K562 (cell line): ENCODE data around the gene RGMA. TPM values are rescaled to one million over a fixed set of nuclear protein-coding genes. Genes with fewer than 3 reads are reported as not detected.

Experiments used
- HDAC8 ChIP-seq: fragments of 450-650 bp; IDR thresholded peaks from 2 replicates; pipeline ENCODE4 v1.6.1; 2016; ENCODE audit warnings: mild to moderate bottlenecking, missing genetic modification characterization, moderate library complexity, missing compliant biosample characterization
- HMGXB4 ChIP-seq: sonication (generic); formaldehyde crosslinking; IDR thresholded peaks from 2 replicates; pipeline ENCODE4 v1.8.1; 2023; ENCODE audit warnings: mild to moderate bottlenecking, missing genetic modification reagents
- STAT6 ChIP-seq: sonication (generic); formaldehyde crosslinking; IDR thresholded peaks from 2 replicates; pipeline ENCODE4 v1.8.1; 2023; ENCODE audit warnings: mild to moderate bottlenecking, missing genetic modification reagents
- TSC22D4 ChIP-seq: fragments of 450-650 bp; IDR thresholded peaks from 2 replicates; pipeline ENCODE4 v1.6.1; 2016; ENCODE audit warnings: missing genetic modification characterization, missing biosample characterization, control low read depth
- ZBTB1 ChIP-seq: sonication (generic); formaldehyde crosslinking; IDR thresholded peaks from 2 replicates; pipeline ENCODE4 v1.8.1; 2023; ENCODE audit warnings: missing genetic modification reagents, low read depth, mild to moderate bottlenecking, borderline replicate concordance
- ZNF140 ChIP-seq: fragments of 250-450 bp; sonication (Bioruptor Pico); IDR thresholded peaks from 2 replicates; pipeline ENCODE4 v1.8.0; 2021; ENCODE audit warnings: moderate library complexity, mild to moderate bottlenecking, inconsistent platforms
- ZNF184 ChIP-seq: sonication (generic); formaldehyde crosslinking; IDR thresholded peaks from 2 replicates; pipeline ENCODE4 v1.5.0; 2020; ENCODE audit warnings: missing genetic modification reagents
- polyA plus RNA-seq, 8 experiments: library from polyadenylated mRNA; depleted of rRNA in 4 of 8; stranded (reverse) in 5 of 8; unstranded in 3 of 8; fragments of >200 nt; fragmentation: Nextera tagmentation in 2 of 8; fragmentation: Illumina TruSeq in 1 of 8; extraction: Ambion mirVana in 2 of 8; extraction: Trizol in 1 of 8; gene quantifications; 2 replicates each; pipeline versions ENCODE4 v1.2.1 to v1.2.3, GENCODE V29; 2011 to 2014; ENCODE audit warnings: inconsistent platforms in 1 of 8, missing spikeins in 1 of 8
- total RNA-seq, 7 experiments: library from RNA; depleted of rRNA in 6 of 7; stranded (reverse); fragments of >200 nt in 6 of 7; fragmentation: Illumina TruSeq in 2 of 7; extraction: Trizol in 2 of 7; gene quantifications; 2 replicates each; pipeline versions ENCODE4 v1.2.1 to v1.2.3, GENCODE V29; 2011 to 2021; ENCODE audit warnings: low replicate concordance in 1 of 7

The RGMA gene
- total and polyA plus RNA-seq, 9 of the 15 experiments (the other 6 are each of a cell fraction or from before 2014, with no cell fraction given) = 0.03 to 0.05 (median 0.03) TPM; not detected in 6

- TF ChIP-seq STAT6 (CRISPR knock-in tag) = no peak
- TF ChIP-seq HMGXB4 (CRISPR knock-in tag) = no peak
- no peak for TF ChIP-seq ZNF140 (CRISPR knock-in tag)
- no peak for TF ChIP-seq TSC22D4 (tag)
- TF ChIP-seq ZBTB1 (CRISPR knock-in tag) = no peak
- TF ChIP-seq HDAC8 = no peak
- TF ChIP-seq ZNF184 = no peak
Observed at GRCh38 chr15:92997821-92998220, 91.2 kb downstream of the RGMA start (continued).
